ENCODE data around the gene HIPK2.

- TF ChIP-seq CTCF (IDR thresholded peaks at IDR 0.05) (no peak), POLR2A (IDR thresholded peaks at IDR 0.05) (no peak)
Measured at GRCh38 chr7:139746652-139747051, 31.1 kb downstream of the HIPK2 start.
